Osteoblast (primary cell): ENCODE data around the gene ORC1. TPM values are rescaled to one million over a fixed set of nuclear protein-coding genes. Genes with fewer than 3 reads are reported as not detected.

Experiments used
- DNase-seq: peaks from one replicate; pipeline ENCODE4 v3.0.0; 2011; ENCODE audit warnings: low spot score, mixed read lengths; ENCODE audit not compliant: insufficient read length; ENCODE audit errors: missing footprints
- H2AFZ ChIP-seq: 2 replicates; pipeline ENCODE4 v1.6.0; 2011; ENCODE audit warnings: mild to moderate bottlenecking, low read length
- H3K27ac ChIP-seq: 2 replicates; pipeline ENCODE4 v1.5.1; 2011; ENCODE audit warnings: mild to moderate bottlenecking, low read depth, low read length, moderate library complexity
- H3K27me3 ChIP-seq: 2 replicates; pipeline ENCODE4 v1.6.0; 2012; ENCODE audit warnings: mild to moderate bottlenecking, control low read depth, inconsistent platforms, low read length, moderate library complexity; ENCODE audit not compliant: insufficient read depth
- H3K36me3 ChIP-seq: 2 replicates; pipeline ENCODE4 v1.5.1; 2011; ENCODE audit warnings: mild to moderate bottlenecking, low read length, control low read depth, moderate library complexity; ENCODE audit not compliant: insufficient read depth
- H3K4me1 ChIP-seq: 2 replicates; pipeline ENCODE4 v1.5.1; 2011; ENCODE audit warnings: mild to moderate bottlenecking, low read length, control low read depth, moderate library complexity; ENCODE audit not compliant: insufficient read depth
- H3K4me2 ChIP-seq: 2 replicates; pipeline ENCODE4 v1.6.0; 2011; ENCODE audit warnings: mild to moderate bottlenecking, low read length; ENCODE audit not compliant: insufficient read depth
- H3K4me3 ChIP-seq: fragments of 200-600 bp; sonication (generic); 3 replicates; pipeline ENCODE4 v1.5.1; 2012; ENCODE audit warnings: mild to moderate bottlenecking, low read length, inconsistent platforms; ENCODE audit not compliant: insufficient read depth
- H3K79me2 ChIP-seq: 2 replicates; pipeline ENCODE4 v1.6.0; 2012; ENCODE audit warnings: mild to moderate bottlenecking, low read length, control low read depth, inconsistent platforms; ENCODE audit not compliant: insufficient read depth
- H3K9me3 ChIP-seq: 2 replicates; pipeline ENCODE4 v1.5.1; 2011; ENCODE audit warnings: low read depth, low read length, control low read depth
- H4K20me1 ChIP-seq: 2 replicates; pipeline ENCODE4 v1.6.0; 2012; ENCODE audit warnings: mild to moderate bottlenecking, low read length, control low read depth; ENCODE audit not compliant: insufficient read depth
- total RNA-seq: library from RNA; depleted of rRNA; stranded (reverse); fragments of >200 nt; gene quantifications from 2 replicates; pipeline ENCODE4 v1.2.3, GENCODE V29; 2012
- TF ChIP-seq, protein P1 (sequence below): IDR thresholded peaks from 2 replicates; pipeline ENCODE4 v1.5.1; 2011; ENCODE audit warnings: mild to moderate bottlenecking, low read depth, low read length, moderate library complexity; ENCODE audit errors: extremely low read depth

The ORC1 gene
- total RNA-seq, 1 donor, result 0.72 TPM

DNA sequence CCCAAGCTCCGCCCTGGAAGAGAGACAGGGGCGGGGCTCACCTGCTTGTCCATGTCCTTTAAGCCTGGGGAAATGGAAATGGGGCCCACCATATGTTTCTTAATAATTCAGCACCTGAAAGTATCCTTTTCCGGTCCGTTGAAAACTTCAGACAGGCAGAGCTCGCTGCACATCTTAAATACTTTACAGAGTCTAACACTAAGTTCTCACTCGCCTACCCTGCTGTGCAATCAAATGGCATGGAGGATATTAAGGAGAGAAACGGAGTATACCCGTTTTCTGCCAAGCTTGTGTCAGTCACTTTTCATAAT is 37.8 kb downstream of the ORC1 start:
- TF ChIP-seq, protein P1, sequence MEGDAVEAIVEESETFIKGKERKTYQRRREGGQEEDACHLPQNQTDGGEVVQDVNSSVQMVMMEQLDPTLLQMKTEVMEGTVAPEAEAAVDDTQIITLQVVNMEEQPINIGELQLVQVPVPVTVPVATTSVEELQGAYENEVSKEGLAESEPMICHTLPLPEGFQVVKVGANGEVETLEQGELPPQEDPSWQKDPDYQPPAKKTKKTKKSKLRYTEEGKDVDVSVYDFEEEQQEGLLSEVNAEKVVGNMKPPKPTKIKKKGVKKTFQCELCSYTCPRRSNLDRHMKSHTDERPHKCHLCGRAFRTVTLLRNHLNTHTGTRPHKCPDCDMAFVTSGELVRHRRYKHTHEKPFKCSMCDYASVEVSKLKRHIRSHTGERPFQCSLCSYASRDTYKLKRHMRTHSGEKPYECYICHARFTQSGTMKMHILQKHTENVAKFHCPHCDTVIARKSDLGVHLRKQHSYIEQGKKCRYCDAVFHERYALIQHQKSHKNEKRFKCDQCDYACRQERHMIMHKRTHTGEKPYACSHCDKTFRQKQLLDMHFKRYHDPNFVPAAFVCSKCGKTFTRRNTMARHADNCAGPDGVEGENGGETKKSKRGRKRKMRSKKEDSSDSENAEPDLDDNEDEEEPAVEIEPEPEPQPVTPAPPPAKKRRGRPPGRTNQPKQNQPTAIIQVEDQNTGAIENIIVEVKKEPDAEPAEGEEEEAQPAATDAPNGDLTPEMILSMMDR, result no peak
- H3K4me1 ChIP-seq, result peaks cover 15% of the 10 kb centered on the region
- H3K9me3 ChIP-seq, result no peaks in the 10 kb centered on the region
- H3K27ac ChIP-seq, result no peak overlapping the region
- peaks cover 20% of the 10 kb centered on the region for H3K36me3 ChIP-seq
- H3K79me2 ChIP-seq, result peaks cover 39% of the 10 kb centered on the region
- no peak for DNase-seq
- H3K27me3 ChIP-seq, result no peaks in the 10 kb centered on the region
- H3K4me3 ChIP-seq, result peak overlapping the region; percentile 87
- H3K4me2 ChIP-seq, result peak overlapping the region; percentile 84
- H4K20me1 ChIP-seq, result peaks cover 3% of the 10 kb centered on the region
- H2AFZ ChIP-seq, result peak overlapping the region; percentile 77

- H3K27ac ChIP-seq, result peak within 1 kb of the TSS; percentile 83
Measured at GRCh38 chr1:52365746-52366516, 38.3 kb downstream of the ORC1 start, which contains the start of gene CC2D1B. CC2D1B (minus strand) TSS chr1:52366205; CDS start chr1:52364620, 1,585 bp downstream.

DNA sequence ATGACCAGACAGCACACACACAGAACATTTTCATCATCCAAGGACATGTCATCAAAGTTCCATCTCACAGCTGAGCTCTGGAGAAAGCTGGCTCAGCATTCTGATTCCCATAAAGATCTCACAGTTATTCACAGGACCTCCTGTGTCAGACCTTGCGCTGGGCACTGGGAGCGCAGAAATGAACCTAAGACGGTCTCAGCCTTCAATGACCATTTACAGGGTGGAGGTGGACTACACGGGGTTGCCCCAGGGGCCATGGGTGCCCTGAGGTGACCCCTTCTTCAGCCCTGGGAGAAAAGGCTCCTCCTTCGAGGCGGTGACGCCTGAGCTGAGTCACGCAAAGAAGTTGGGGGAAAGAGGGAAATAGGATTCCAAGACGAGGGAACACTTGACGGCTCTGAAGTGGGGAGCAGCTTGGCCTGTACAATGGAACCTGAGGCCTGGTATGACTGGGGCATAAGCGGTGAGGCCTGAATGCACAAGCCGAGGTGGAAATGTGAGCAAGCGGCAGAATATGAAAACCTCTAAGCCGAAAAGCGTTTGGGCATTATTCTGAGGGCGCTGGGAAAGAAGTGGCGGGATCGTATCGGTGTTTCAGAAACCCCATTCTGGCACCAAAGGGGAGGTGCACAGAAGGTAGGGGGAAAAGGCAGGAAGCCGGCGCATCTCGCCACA is 39.0 kb downstream of the ORC1 start:
- H4K20me1 ChIP-seq, result peaks cover 3% of the 10 kb centered on the region
- peak overlapping the region; percentile 84 for H3K4me2 ChIP-seq
- no peaks in the 10 kb centered on the region for H3K27me3 ChIP-seq
- peak; percentile 95 for DNase-seq
- peaks cover 32% of the 10 kb centered on the region for H3K36me3 ChIP-seq
- H3K9me3 ChIP-seq, result no peaks in the 10 kb centered on the region
- H3K27ac ChIP-seq, result peak overlapping the region; percentile 83
- H3K4me3 ChIP-seq, result peak overlapping the region; percentile 87
- peak overlapping the region; percentile 81 for H2AFZ ChIP-seq
- peaks cover 39% of the 10 kb centered on the region for H3K79me2 ChIP-seq
- peaks cover 15% of the 10 kb centered on the region for H3K4me1 ChIP-seq
- TF ChIP-seq, protein P1, result no peak

More at GRCh38 chr1:52365746-52366516, 38.3 kb downstream of the ORC1 start, which contains the start of gene CC2D1B:
- TF ChIP-seq, protein P1, result no peak
- peak; percentile 99 for DNase-seq
- Histone ChIP-seq H4K20me1 (peaks cover 3% of the 10 kb centered on the region), H2AFZ (peak within 1 kb of the TSS; percentile 81), H3K4me3 (peak within 1 kb of the TSS; percentile 87), H3K9me3 (no peaks in the 10 kb centered on the region), H3K36me3 (peaks cover 25% of the 10 kb centered on the region), H3K27me3 (no peaks in the 10 kb centered on the region), H3K79me2 (peaks cover 39% of the 10 kb centered on the region), H3K4me1 (peaks cover 15% of the 10 kb centered on the region), H3K4me2 (peak within 1 kb of the TSS; percentile 84)

DNA sequence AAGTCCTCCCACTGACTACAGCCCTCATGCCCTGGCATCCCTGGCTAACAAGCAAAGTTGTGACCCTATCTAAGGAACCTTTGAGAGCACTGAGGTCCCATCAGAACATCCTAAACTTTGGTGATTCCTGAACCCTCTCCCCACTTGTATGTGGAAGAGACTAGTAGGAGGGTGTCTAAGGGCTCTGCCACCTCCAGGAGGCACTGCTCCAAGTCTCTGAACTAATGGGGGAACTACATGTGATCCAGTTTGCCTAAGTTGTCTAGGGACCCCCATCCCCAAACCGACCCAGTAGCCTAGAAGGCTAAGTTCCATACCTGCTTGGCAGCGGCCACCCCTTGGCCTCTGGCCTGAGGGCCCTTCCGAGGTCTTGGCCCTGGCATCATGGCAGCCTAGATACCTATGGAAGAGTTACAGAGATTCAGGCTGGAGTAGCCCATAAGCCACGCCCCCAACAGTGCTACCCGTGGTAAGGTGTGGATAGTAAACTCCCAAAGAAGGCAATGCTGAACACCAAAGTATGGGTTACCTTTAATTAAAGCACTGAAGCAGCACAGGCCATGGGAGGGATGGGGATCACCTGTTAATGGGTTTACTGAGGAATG is 39.9 kb downstream of the ORC1 start:
- DNase-seq, result peak; percentile 75
- TF ChIP-seq, protein P1, result no peak
- peaks cover 15% of the 10 kb centered on the region for H3K4me1 ChIP-seq
- no peaks in the 10 kb centered on the region for H3K9me3 ChIP-seq
- H3K27me3 ChIP-seq, result no peaks in the 10 kb centered on the region
- peak overlapping the region; percentile 83 for H3K27ac ChIP-seq
- H3K4me3 ChIP-seq, result no peak overlapping the region
- H3K4me2 ChIP-seq, result peak overlapping the region; percentile 84
- H2AFZ ChIP-seq, result no peak overlapping the region
- H4K20me1 ChIP-seq, result peaks cover 3% of the 10 kb centered on the region
- peaks cover 40% of the 10 kb centered on the region for H3K36me3 ChIP-seq
- peaks cover 39% of the 10 kb centered on the region for H3K79me2 ChIP-seq
